HTR-8/SVneo (cell line): Measurements from ENCODE around the gene PPFIA1.

Source experiments
- DNase-seq: peaks from one replicate; pipeline ENCODE4 v3.0.0; 2011; ENCODE audit warnings: low spot score, mixed read lengths; ENCODE audit not compliant: insufficient read length
- FAIRE-seq: peaks from 2 replicates; lab custom pipeline; 2011; peaks lifted over from hg19 to GRCh38; lab: Jason Lieb, UNC

PPFIA1 gene

GRCh38 chr11:70423523-70424505 is 153.3 kb downstream of the PPFIA1 start:
- peak; percentile 79 for FAIRE-seq

GRCh38 chr11:70424765-70425344 is 154.4 kb downstream of the PPFIA1 start:
- no peak for FAIRE-seq
- DNase-seq, result no peak

More at GRCh38 chr11:70423523-70424505, 153.3 kb downstream of the PPFIA1 start:
- DNase-seq, result peak; percentile 71

DNA sequence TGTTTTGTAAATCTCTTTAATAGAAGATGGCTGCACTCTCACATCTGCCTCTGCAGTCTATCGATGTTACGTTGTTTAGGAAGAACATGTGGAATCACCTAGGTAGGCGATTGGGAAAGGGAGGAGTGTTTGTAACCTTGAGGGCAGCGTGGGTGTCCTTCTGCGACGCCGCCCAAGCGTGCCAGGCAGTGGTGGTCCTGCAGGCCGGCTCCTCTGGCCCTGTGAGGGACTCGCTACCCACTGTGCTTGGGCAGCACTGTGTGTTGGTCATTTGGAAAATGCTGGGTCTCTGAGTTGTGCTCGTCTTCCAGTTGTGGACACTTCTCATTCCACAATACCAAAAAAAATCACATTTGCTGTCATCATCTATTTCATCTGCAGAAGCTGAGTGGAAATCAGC is 156.9 kb downstream of the PPFIA1 start:
- DNase-seq (no peak), FAIRE-seq (no peak)

DNA sequence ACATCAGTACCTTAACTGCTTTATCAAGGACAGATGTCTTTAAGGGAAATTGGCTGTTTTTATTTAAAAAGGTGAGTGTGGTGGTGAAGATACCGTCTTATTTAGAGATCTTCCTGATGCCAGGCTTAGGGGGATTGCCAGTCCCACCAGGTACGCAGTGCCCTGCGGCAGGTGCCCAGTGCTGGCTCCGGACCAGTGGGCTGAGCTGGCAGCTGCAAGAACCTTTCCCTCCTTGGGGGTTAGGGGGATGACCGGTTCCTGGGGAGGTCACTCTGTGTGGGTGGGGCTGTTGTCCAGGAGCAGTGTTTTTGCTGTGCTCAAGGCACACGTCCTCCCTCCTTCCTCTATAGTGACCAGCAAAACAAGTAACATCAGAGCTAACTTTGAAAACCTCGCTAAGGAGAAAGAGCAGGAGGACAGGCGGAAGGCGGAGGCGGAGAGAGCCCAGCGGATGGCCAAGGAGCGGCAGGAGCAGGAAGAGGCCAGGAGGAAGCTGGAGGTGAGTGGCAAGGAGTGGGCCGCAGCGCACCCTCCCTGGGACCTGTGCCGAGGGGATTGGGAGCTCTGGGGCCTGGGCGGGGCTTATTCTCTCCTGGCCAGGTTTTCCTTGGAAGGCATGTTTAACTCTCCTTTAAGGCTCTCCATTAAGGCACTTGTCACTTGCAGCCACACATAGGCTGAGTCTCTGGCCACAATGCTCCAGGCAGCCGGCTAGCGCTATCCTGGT is 158.4 kb downstream of the PPFIA1 start:
- FAIRE-seq, result no peak
- no peak for DNase-seq

DNA sequence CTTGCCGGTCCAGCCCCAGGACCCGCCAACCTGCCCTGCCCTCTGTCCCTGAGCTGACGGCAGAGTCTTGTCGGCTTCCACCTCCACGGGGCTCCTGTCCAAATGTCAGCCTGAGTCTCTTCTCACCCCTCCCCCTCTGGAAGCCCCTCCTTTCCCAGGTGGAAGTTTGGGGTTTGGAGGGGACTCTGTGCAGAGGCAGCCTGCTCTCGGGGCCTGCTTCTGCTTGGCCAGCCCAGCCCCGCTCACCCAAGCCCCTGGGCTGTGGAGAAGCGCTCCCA is 158.9 kb downstream of the PPFIA1 start:
- no peak for DNase-seq
- no peak for FAIRE-seq

- FAIRE-seq (no peak), DNase-seq (no peak)
Observed at GRCh38 chr11:70429724-70430521, 159.4 kb downstream of the PPFIA1 start.

DNA sequence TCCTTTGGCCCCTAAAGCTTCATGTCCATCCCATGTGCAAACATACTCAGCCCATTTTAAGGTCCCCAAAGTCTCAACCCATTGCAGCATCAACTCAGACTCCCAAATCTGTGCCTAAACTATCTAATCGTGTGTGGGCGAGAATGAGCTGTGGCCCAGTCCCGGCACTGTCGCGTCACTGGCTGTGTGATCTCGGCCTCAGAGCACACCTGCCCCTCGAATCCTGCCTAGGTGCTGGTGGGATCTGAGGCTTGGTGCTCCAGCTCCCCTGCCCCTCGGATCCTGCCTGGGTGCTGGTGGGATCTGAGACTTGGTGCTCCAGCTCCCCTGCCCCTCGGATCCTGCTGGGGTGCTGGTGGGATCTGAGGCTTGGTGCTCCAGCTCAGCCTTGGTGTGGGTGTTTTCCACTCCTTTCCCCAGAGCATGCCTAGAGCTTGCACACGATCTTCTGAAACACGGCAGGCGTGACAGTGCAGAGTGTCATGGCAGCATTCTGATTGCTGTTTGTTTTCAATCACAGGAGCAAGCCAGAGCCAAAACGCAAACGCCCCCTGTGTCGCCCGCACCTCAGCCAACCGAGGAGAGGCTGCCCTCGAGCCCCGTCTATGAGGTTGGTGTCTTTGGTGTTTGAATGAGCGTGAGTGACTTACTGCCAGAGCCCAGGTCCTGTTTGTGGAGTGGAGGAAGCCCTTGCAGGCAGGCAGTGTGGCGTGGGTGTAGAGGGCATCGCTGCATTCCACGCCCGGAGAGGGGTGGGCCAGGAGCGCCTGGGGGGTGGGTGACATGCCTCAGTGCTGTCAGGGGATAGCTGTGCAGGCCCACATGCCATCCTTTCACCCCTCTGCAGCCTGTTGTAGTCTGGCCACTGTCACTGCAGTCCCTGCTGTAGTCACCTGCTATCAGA is 160.4 kb downstream of the PPFIA1 start:
- no peak for DNase-seq
- FAIRE-seq, result no peak

- FAIRE-seq (no peak), DNase-seq (no peak)
Observed at GRCh38 chr11:70431611-70432010, 161.1 kb downstream of the PPFIA1 start.

DNA sequence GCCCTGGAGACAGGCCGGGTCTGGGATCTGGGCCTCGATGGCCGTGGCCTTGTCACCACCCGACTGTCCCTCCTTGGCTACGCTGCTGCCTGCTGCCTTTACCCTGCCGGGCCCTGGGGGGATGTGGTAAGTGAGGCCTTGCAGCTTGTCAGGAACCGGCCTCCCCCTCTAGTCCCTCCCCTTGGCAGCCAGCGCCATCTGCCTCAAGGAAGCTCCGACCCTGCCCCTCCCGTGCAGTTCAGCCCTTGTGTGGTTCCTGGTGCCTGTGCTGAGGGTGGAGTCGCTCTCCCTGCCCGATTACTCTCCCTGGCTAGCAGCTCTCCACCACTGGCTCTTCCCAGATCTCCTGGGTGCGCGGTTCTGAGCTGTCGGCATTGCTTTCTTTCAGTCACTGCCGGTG is 161.6 kb downstream of the PPFIA1 start:
- FAIRE-seq (no peak), DNase-seq (no peak)

DNA sequence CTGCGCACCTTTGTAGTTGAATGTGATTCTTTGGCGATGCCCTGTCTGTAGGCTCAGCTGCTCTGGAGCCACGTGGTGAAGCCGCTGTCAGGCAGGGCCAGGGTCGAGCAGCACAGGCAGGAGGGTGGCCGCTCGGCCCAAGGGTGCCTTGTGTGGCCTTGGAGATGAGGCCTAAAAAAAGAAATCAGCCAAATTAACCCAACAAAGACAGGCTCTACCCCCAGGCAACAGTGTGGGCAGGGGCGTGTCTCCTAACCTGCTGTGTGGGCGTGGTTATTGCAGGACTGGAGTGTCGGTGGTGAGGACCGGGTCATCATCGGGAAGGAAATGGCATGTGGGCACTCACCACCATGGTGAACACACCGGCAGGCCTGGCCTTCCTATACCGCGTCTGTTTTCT is 162.1 kb downstream of the PPFIA1 start:
- DNase-seq, result no peak
- peak; percentile 57 for FAIRE-seq

DNA sequence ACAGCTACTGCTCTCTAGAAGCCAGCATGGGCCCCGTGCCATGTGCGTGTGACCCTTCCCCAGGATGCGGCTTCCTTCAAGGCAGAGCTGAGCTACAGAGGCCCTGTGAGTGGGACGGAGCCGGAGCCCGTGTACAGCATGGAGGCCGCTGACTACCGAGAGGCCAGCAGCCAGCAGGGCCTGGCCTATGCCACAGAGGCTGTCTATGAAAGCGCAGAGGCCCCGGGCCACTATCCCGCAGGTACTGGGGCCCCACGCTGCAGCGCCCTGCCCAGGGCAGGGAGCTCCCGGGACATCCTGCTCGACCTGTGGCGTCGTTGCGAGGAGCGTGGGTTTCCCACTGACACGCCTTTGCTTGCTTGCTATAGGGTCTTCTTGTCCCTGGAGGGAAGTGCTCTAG is 162.5 kb downstream of the PPFIA1 start:
- DNase-seq (no peak), FAIRE-seq (no peak)

GRCh38 chr11:70433526-70433925 is 163.0 kb downstream of the PPFIA1 start:
- FAIRE-seq, result no peak

More at GRCh38 chr11:70433526-70433925, 163.0 kb downstream of the PPFIA1 start:
- DNase-seq, result no peak
